ENCODE data around the gene HMGB1. TPM values are rescaled to one million over a fixed set of nuclear protein-coding genes. Genes with fewer than 3 reads are reported as not detected.
A peak's percentile ranks its signal among the peaks of the same experiment; 100 is the strongest.
"Not testable (repeated sequence)": the region's sequence is repeated elsewhere in the genome, so short reads cannot be mapped to it uniquely, and the experiment has no call there.

HMGB1 gene
- total RNA-seq, 3 donors from 2014 or later, result 178 to 303 (median 259) TPM

- no peak for TF ChIP-seq CTCF (IDR thresholded peaks at IDR 0.05)
- Histone ChIP-seq H3K4me1 (ENCODE audit: low read depth) (no peaks in the 10 kb centered on the region), H3K9me3 (no peaks in the 10 kb centered on the region), H3K4me3 (no peak overlapping the region), H3K36me3 (ENCODE audit: low read depth) (no peaks in the 10 kb centered on the region)
- intact Hi-C loops (cut with DNase I, micrococcal nuclease), result no loop called here
- ATAC-seq (no peak), DNase-seq (no peak)
These were observed 10.7 kb downstream of the HMGB1 start for GRCh38 chr13:30454991-30455390.

GRCh38 chr13:30453727-30454126, 12.0 kb downstream of the HMGB1 start:
- intact Hi-C loops (cut with DNase I, micrococcal nuclease), result no loop called here
- no peak for TF ChIP-seq CTCF (IDR thresholded peaks at IDR 0.05)
- peak; percentile 12 for ATAC-seq

GRCh38 chr13:30451476-30451875, 14.3 kb downstream of the HMGB1 start:
- not testable (repeated sequence) for ATAC-seq

More at GRCh38 chr13:30453727-30454126, 12.0 kb downstream of the HMGB1 start:
- no peak for DNase-seq
- H3K36me3 ChIP-seq (ENCODE audit: low read depth), result no peaks in the 10 kb centered on the region
- H3K4me1 ChIP-seq (ENCODE audit: low read depth), result no peaks in the 10 kb centered on the region
- H3K9me3 ChIP-seq, result no peaks in the 10 kb centered on the region
- no peak overlapping the region for H3K4me3 ChIP-seq

GRCh38 chr13:30450066-30450465, 15.7 kb downstream of the HMGB1 start:
- Histone ChIP-seq H3K36me3 (ENCODE audit: low read depth) (no peaks in the 10 kb centered on the region), H3K4me3 (no peak overlapping the region), H3K4me1 (ENCODE audit: low read depth) (peaks cover 3% of the 10 kb centered on the region), H3K9me3 (no peaks in the 10 kb centered on the region)
- TF ChIP-seq CTCF (IDR thresholded peaks at IDR 0.05), result no peak
- ATAC-seq, result no peak
- no peak for DNase-seq
- intact Hi-C loops (cut with DNase I, micrococcal nuclease), result no loop called here

More at GRCh38 chr13:30451476-30451875, 14.3 kb downstream of the HMGB1 start:
- H3K36me3 ChIP-seq (ENCODE audit: low read depth); intact Hi-C loops (cut with DNase I, micrococcal nuclease); H3K4me3 ChIP-seq; H3K9me3 ChIP-seq; DNase-seq; H3K4me1 ChIP-seq (ENCODE audit: low read depth): not testable (repeated sequence)

GRCh38 chr13:30448441-30448840, 17.3 kb downstream of the HMGB1 start:
- no peak for DNase-seq
- H3K4me1 ChIP-seq (ENCODE audit: low read depth), result peaks cover 3% of the 10 kb centered on the region
- TF ChIP-seq CTCF (IDR thresholded peaks at IDR 0.05), result no peak
- H3K4me3 ChIP-seq, result no peak overlapping the region
- no peak for ATAC-seq
- H3K9me3 ChIP-seq, result no peaks in the 10 kb centered on the region
- H3K36me3 ChIP-seq (ENCODE audit: low read depth), result no peaks in the 10 kb centered on the region
- intact Hi-C loops (cut with DNase I, micrococcal nuclease), result no loop called here

- intact Hi-C loops (cut with DNase I, micrococcal nuclease), result no loop called here
- no peak overlapping the region for H3K4me3 ChIP-seq
- no peak for TF ChIP-seq CTCF (IDR thresholded peaks at IDR 0.05)
- DNase-seq (no peak), ATAC-seq (peak; percentile 67)
- no peaks in the 10 kb centered on the region for H3K36me3 ChIP-seq (ENCODE audit: low read depth)
- no peaks in the 10 kb centered on the region for H3K9me3 ChIP-seq
- H3K4me1 ChIP-seq (ENCODE audit: low read depth), result peaks cover 3% of the 10 kb centered on the region
These were observed 19.6 kb downstream of the HMGB1 start for GRCh38 chr13:30446126-30446500.

Measured in mucosa of descending colon (tissue), 3 donors.